Activated gamma-delta T cell (primary cell): ENCODE data around the gene TFRC.
"Not testable (repeated sequence)": the region's sequence is repeated elsewhere in the genome, so short reads cannot be mapped to it uniquely, and the experiment has no call there.

Experiments used
- DNase-seq: peaks from one replicate; lab custom pipeline; 2025; lab: John Stamatoyannopoulos, UW

Gene TFRC

DNA sequence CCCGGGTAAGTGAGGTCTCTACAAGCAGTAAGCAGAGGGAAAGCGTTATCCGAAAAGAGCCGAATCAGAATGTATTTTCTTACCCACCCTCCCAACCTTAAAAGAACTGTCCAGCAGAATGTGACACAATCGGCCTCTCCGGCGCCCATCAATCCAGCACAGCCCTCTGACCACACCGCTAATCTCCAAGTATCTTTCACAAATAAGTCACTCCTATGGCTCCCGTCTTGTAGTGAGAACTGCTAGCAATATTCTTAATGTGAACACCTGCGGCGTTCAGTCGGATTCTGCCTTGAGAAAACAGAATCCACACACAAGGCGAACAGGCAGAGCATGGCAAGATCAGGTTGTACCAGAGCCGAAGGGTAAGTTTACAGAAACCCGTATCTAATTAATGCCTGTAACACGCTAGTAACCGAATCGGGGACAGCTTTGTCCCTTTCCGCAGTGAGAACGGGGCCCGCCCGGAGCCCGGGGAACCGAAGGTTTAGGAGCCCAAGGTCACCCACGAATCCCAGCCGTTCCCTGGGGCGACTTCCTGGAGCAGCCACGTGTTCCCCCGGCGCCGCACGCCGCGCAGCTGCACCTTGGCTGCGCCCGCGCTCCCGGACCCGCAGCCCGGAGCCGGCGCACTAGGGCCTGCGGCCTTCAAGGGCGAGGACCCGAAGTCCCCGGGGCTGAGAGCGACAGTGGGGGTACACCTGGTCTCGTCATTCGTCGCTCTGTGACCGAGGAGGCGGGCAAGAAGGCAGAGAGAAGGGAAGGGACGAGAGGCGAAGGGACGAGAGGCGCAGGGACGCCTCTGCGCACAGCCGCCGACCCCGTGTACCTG is 672 bp downstream of the TFRC start:
- peak; percentile 39 for DNase-seq

DNA sequence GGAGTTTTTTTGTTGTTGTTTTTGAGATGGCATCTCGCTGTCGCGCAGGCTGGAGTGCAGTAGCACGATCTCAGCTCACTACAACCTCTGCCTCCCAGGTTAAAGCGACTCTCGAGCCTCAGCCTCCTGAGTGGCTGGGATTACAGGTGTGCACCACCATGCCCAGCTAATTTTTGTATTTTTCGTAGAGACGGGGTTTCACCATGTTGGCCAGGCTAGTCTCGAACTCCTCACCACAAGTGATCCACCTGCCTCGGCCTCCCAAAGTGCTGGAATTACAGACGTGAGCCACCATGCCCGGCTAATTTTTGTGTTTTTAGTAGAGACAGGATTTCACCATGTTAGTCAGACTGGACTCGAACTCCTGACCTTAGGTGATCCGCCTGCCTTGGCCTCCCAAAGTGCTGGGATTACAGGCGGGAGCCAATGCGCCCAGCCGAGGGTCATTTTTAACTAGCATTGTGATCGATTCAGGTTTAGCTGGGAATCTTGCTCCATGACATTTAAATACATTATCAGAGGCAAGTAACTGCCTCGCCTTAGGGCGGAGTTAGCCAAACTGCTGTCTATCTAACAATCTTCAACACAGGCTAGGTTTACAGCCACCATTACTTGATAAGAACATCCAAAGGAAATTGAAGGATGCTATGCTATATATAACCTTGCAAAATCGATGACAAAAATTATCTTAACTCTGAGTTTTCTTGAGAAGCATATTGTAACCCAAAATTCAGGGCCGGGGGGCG is 1.6 kb downstream of the TFRC start:
- DNase-seq: not testable (repeated sequence)

DNA sequence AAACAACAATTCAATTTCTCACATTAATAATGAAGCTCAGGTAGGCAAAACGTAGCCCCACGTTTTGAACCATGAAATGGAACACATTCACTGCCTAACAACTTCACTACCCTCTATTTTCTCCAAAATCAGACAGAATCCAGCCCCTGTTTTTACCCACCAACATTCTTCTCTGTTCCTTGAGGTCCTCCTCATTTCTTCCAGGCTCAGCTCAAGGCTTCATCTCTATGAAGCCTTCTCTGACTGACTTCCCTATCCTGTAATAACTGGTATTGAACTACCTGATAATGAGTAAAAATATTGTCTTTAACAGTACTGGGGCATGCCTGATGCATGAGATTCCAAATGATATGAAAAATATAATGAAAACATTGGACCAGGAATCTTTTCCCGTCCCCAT is 2.2 kb downstream of the TFRC start:
- no peak for DNase-seq

GRCh38 chr3:196075013-196075412 is 6.9 kb downstream of the TFRC start:
- no peak for DNase-seq

DNA sequence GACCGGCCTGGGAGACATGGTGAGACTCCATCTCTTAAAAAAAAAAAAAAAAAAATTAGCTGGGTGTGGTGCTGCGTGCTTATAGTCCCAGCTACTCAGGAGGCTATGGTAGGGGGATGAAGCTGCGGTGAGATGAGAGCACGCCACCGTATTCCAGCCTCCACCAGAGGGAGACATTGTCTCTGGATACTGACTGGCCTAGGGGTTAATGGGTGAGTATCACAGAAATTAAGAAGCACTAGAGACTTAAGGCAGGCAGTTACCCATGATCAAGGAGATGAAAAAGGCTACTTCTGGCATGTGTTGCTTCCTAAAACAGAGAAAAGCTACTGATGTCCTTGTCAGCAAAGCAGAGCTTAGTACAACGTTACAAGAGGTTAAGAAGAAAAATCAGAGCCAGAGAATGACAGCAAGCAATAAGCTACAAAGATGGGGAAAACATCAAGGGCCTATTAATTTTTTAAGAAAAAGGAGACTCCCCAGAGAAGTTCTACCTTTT is 8.6 kb downstream of the TFRC start:
- no peak for DNase-seq

- DNase-seq: no peak
These were observed 9.6 kb downstream of the TFRC start for GRCh38 chr3:196072313-196072712.

DNA sequence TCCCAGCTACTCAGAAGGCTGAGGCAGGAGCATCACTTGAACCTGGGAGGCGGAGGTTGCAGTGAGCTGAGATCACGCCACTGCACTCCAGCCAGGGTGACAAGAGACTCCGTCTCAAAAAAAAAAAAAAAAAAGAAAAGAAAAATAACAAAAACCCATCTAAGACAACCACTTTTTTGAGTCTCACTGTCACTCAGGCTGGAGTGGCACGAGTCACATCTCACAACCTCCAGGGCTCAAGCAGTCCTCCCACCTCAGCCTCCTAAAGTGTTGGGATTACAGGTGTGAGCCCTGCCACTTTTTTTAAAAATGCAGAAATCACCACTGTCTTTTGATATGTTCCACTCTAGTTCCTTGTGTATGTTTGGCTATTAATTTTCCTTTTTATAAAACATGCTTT is 13.1 kb downstream of the TFRC start:
- DNase-seq: not testable (repeated sequence)

DNA sequence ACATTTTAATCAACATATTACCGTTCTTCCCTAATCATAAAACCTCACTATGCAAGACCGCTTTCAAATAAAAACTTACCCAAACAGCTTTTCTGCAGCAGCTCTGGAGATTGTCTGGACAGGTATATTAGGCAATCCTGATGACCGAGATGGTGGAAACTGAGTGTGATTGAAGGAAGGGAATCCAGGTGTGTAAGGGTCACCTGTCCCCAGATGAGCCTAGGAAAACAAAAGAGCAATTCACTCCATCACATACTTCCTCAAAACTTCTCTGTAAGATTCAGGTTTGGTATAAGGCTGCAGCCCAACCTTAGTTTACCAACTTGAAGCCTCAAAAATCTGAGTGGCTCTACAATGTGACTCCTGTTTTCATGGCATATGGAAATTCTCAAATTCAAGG is 14.5 kb downstream of the TFRC start:
- no peak for DNase-seq

DNA sequence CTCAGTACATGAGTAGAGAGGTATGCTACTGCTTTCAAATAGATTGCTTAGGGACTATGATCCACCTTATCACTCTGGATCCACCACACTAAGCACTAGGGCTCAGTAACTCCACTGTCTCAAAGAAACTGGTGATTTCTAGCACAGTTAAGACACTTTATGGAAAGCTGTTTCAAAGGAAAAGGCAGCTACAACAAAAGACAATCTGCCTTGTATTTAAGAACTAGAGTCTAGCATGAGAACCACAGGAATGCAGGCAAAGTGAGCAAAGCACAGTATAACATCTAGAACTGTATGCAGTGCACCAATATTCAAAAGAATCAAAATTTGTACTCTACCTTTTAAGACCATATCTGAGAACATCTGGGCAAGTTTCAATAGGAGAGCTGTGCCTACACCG is 17.9 kb downstream of the TFRC start:
- no peak for DNase-seq

GRCh38 chr3:196063456-196063855 is 18.4 kb downstream of the TFRC start:
- DNase-seq: no peak

DNA sequence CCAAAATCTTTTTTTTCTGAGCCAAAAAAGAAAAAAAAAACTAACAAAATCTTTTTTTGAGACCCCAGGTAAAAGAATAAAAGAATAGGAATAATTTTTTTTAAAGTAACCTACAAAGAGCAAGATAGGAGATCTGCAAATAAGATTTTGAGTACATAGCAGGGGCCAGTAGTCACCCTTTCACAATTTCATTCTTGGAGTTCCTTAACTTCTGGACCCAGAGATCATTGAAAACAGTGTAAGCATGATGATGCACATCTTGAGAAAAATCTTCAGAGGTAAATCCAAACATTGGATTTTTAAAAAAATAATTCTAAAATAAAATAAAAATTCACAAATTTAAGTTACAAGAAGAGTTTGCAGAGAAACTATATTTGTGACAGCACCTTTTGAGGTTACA is 18.8 kb downstream of the TFRC start:
- DNase-seq: no peak

DNA sequence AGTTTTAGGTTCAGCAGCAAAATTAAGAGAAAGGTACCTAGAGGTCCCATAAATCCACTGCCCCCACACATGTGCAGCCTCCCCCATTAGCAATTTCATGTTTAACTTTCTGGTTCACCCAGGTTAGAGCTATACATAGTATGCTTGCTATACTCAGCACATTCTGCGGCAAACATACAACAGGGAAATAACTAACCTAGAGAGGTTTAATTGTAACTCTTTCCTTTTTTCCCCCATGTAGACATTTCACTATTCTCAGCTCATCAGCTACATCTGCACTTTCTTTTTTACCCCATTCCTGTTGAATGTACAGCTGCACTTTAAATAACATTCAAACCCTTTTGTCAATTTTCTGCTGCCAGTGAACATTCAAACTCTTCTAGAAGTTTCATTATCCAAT is 21.1 kb downstream of the TFRC start:
- DNase-seq: no peak

DNA sequence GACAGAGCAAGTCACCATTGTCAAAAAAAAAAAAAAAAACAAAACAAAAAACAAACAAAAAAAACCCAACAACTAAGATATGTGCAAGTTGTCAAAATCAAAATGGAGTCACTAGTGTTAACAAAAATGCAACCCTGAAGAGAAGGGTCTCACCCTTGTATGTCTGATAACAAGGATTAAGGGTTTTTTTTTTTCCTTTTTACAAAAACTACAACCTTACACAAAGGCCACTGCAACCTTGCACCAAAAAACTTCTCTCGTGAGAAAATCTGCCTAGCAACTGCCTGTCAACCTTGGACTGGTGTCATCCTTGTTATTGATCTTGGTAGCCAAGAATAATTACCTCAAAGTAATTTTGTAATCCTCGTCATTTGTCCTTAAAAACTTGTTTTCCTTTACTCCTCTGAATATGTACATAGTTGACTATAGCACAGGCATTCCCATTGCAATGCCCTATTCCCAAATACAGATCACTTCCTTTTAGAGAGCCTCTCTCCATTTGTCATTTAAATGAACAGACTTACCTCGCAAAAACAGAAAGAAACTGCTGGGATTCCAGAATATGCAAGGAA is 24.0 kb downstream of the TFRC start:
- DNase-seq: no peak

DNA sequence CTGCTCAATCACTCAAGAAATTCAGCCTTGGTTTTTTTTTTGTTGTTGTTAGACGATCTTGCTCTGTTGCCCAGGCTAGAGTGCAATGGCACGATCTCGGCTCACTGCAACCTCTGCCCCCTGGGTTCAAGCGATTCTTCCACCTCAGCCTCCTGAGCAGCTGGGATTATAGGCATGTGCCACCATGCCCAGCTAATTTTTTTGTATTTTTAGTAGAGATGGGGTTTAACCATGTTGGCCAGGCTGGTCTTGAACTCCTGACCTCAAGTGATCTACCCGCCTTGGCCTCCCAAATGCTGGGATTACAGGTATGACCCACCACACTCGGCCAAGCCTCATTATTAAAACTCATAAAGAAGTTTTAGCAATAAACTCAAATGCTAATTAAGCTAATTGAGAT is 25.5 kb downstream of the TFRC start:
- not testable (repeated sequence) for DNase-seq

GRCh38 chr3:196055683-196056270 is 26.1 kb downstream of the TFRC start:
- no peak for DNase-seq

DNA sequence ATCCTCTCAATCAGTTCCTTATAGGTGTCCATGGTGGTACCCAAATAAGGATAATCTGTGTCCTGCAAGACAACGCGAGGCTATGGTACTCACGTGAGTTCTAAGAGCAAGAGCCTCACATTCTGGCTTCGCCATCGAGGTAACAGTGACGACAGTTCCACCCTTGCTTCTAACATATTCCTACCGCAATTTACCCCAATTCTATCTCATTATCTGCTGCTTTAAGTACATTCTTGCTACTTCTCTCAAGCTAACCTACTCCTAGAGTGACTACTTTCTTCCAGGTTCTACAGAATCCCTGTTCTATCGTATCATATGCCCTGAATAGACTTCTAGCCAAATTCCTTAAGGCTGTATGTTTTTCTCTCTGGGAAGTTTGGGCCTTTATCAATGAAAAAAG is 26.6 kb downstream of the TFRC start:
- no peak for DNase-seq

DNA sequence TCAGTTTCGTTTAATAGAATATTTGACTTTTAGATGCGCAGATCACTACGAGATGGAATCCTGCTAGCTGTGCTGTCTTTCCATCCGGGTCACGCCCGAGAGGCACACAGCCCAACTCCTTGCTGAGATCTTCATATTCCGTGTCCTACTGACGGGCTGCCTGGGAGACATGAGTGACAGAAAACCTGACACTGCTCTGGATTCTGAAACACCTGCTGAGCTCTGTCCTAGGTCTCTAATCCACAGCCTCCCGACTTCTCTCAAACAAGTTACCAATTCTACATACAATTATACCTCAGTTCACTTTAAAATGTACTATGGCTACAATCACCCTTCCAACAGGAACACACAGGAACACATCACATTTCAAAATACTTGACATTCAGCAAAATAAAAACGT is 27.2 kb downstream of the TFRC start:
- DNase-seq: no peak

DNA sequence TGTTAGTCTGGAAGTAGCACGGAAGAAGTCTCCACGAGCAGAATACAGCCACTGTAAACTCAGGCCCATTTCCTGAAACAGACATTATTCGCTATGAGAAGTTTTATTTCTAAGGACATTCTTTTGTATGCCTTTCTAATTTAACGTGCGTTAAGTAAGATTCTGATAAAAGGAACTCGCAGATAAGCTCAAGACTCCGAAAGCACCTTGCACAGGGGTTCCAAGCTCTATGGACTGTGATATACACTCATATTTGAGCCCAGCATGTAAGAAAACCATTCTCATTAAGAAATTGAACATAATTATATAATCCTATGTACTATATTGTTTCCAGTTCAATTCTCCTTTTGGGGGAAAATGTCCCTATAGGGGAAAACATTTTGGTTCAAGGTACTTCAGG is 28.4 kb downstream of the TFRC start:
- no peak for DNase-seq

GRCh38 chr3:196051282-196052076 is 30.4 kb downstream of the TFRC start:
- DNase-seq: no peak

GRCh38 chr3:196050597-196050996 is 31.3 kb downstream of the TFRC start:
- no peak for DNase-seq

DNA sequence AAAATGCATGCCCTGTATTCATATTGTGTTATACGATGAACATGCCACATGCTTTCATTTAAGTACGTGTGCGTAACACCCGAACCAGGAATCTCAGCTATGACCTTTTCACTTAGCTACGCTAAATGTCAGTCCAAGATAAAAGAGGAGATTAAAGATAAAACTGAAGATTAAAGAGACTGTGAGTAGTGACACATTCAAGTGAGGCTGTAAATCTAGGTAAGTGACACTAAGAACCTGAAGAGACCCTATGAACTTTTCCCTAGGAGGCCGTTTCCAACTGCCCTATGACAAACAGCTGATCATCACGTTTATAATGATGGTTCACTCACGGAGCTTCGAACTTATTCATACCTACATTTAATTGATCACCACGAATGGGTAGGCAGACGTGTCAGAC is 32.2 kb downstream of the TFRC start:
- DNase-seq: no peak
